Measurements from ENCODE around the gene CERS6.

GRCh38 chr2:168663993-168664392 is 207.9 kb downstream of the CERS6 start:
- TF ChIP-seq CTCF (conservative IDR thresholded peaks at IDR 0.05) (no peak), ZFX (IDR thresholded peaks at IDR 0.05) (no peak)
